Suppressor macrophage treated with lipopolysaccharide for 1 hour (primary cell): Measurements from ENCODE around the gene DMXL1.
"Not testable (repeated sequence)": the region's sequence is repeated elsewhere in the genome, so short reads cannot be mapped to it uniquely, and the experiment has no call there.

ENCODE experiments used
- DNase-seq, 3 donors: peaks; one replicate each; pipeline ENCODE4 v3.0.0-alpha.2; 2020 to 2022

The DMXL1 gene

DNA sequence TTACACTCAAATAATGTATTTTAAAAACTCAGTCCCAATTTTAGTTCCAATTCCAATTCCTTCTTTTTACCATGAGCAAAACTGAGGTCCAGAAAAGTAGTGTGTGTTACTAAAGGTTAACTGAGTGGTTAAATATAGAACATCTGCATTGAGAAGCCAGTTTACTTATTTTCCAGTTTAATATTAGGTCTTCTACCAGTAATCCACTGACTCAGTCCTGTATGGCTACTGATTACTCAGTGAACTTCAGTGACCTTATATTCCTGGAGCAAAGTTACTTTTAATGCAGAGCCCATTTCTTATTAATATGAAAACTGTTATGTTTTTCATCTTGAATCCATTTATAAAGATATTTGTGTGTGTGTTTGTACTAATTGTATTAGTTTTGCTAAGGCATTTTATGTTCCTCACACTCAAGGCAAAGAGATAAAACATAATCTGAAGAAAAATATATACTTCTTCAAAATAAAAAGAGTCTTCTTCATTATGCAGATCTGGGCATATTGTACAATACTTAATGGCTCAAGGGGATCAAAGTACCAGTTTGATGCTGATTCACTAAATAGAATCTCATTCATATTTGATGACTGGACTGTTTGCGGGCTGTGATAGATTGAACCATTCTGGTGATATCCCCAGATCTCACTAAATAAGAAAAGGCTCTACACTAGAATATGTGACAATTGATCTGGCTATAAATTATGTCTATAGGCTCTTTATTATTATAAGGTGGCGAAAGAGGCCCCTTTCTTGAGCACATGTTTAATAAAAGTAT, 60.8 kb downstream of the DMXL1 start:
- DNase-seq = no peak

DNA sequence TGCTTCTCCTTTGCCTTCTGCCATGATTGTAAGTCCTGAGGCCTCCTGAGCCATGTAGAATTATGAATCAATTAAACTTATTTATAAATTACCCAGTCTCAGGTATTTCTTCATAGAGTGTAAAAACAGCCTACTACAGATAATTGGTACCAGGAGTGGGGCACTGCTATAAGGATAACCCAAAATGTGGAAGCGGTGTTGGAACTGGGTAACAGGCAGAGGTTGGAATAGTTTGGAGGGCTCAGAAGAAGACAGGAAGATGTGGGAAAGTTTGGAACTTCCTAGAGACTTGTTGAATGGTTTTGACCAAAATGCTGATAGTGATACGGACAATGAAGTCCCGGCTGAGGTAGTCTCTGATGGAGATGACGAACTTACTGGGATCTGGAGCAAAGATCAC, 64.9 kb downstream of the DMXL1 start:
- DNase-seq = not testable (repeated sequence)

GRCh38 chr5:119136666-119137318, 65.9 kb downstream of the DMXL1 start:
- no peak for DNase-seq

DNA sequence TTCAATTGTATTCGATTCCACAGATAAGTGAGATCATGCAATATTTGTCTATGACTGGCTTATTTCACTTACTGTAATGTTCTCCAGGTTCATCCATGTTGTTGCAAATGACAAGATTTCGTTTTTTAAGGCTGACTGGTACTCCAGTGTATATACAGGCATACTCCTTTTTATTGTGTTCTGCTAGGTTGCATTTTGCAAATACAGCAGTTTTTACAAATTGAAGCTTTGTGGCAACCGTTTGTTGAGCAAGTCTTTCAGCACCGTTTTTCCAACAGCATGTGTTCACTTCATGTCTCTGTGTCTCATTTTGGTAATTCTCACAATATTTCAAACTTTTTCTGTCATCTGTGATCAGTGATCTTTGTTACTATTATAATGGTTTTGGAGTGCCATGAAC, 82.7 kb downstream of the DMXL1 start:
- no peak for DNase-seq

DNA sequence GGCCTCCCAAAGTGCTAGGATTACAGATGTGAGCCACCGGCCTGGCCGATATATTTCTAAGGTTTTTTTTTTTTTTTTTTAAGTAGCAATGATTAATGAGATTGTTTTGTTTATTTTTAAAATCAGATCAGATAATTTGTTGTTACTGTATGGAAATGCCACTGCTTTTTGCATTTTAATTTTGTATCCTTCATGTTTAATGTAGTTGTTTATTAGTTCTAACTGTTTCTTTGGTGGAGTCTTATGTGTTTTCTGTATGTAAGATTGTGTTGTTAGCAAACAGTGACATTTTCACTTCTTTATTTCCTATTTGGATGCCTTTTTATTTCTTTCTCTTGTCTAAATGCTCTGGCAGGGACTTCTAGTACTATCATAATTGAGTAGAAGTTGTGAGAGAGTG, 87.3 kb downstream of the DMXL1 start:
- DNase-seq = no peak

GRCh38 chr5:119161430-119161829, 90.5 kb downstream of the DMXL1 start:
- DNase-seq = no peak

- no peak for DNase-seq
Observed at GRCh38 chr5:119166026-119166425, 95.1 kb downstream of the DMXL1 start.

- DNase-seq = peak; percentile 22 to 51 (median 45)
Observed at GRCh38 chr5:119168401-119168800, 97.5 kb downstream of the DMXL1 start.

GRCh38 chr5:119171686-119172085, 100.8 kb downstream of the DMXL1 start:
- DNase-seq = no peak

- no peak for DNase-seq
Observed at GRCh38 chr5:119174578-119175163, 103.8 kb downstream of the DMXL1 start.

GRCh38 chr5:119176785-119177184, 105.9 kb downstream of the DMXL1 start:
- DNase-seq = no peak

DNA sequence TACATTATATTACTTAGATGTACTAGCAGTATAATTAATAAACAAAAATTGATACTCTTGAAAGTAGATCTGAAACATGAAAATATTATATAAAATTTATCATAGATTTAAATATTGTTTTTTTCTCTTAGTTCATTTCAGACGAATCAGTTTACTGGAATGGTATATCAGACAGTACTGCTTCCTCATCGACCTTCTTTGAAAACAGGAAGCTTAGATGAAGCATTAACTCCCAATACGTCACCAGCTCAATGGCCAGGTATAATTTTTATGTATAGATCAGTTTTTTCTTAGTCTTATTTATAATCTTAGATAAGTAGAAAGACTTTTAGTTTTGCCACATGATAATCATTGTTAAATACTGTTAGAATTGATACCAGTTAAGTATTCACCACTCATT, 106.3 kb downstream of the DMXL1 start:
- DNase-seq = no peak

GRCh38 chr5:119178435-119178834, 107.5 kb downstream of the DMXL1 start:
- DNase-seq = no peak

DNA sequence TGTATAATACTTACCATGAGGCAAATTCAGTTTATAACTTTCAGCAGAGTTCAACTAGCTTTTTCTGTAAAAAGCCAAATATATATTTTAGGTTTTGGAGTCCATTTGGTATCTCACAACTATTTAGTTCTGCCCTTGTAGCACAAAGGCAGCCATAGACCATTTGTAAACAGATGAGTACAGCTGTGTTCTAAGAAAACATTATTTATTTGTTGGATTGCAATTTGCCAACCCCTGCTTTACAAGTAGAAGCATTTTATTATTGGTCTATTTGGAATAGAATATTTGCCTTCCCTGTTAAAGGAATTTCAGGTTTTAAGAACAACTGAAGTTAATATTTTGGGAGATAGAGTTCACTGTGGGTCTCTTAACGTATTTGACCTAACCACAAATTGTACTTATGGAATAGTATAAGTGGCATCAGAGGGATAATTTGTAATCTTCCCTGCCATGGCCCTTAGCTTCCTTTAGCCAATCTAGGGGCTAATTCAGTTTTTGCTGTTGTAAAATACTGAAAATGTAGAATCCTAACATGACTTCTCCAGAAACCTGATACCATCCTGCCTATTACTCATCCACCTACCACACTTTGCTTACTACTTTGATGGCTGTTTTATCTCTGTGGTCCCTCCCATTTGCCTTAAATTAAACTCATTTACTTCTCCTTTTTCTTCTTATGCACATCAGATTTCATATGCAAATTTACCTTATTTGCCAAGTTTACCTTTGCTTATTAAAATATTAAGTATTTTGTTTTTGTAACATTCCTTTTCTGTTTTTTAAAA, 109.2 kb downstream of the DMXL1 start:
- DNase-seq = no peak

GRCh38 chr5:119185512-119185911, 114.6 kb downstream of the DMXL1 start:
- DNase-seq = not testable (repeated sequence)

- DNase-seq = no peak
Observed at GRCh38 chr5:119187776-119188529, 117.1 kb downstream of the DMXL1 start.

DNA sequence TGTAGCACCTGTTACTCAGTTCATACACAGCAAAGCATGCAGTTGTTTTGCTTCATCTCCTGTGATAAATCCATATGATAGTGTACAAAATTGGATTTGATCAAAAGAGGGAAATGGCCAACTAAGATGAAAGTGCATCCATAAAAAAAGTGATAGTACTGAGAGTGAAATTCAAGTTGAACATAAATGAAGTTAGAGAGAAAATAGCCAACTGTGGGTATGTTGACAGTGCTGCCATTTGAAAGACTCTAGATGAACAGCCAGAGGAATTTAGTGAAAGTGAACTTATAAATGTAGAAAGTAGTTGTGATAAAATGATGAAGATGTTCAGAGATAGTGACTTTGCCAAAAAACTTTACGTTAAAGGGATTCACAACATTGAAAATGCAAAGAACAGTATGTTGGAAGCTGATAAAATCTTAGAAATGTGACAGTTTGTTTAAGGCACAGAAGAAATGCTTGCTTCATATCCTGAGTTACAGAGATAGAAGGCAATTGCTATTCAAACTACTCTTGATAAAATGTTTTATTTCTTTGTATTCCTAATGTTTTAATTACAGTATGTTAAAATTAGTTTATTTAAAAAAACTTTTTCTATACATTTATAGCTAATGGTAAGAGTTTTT, 119.7 kb downstream of the DMXL1 start:
- DNase-seq = no peak

- DNase-seq = no peak
Observed at GRCh38 chr5:119191944-119192343, 121.1 kb downstream of the DMXL1 start.

DNA sequence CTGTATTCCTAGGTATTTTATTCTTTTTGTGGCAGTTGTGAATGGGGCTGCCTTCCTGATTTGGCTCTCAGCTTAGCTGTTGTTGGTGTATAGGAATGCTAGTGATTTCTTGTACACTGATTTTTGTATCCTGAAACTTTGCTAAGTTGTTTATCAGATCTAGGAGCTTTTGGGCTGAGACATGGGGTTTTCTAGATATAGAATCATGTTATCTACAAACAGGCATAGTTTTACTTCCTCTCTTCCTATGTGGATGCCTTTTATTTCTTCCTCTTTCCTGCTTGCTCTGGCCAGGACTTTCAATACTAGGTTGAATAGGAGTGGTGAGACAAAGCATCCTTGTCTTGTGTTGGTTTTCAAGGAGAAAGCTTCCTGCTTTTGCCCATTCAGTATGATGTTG, 129.9 kb downstream of the DMXL1 start:
- DNase-seq = peak; percentile 17 to 26 (median 21)

GRCh38 chr5:119207105-119207504, 136.2 kb downstream of the DMXL1 start:
- no peak for DNase-seq

GRCh38 chr5:119212026-119212425, 141.1 kb downstream of the DMXL1 start:
- no peak for DNase-seq

DNA sequence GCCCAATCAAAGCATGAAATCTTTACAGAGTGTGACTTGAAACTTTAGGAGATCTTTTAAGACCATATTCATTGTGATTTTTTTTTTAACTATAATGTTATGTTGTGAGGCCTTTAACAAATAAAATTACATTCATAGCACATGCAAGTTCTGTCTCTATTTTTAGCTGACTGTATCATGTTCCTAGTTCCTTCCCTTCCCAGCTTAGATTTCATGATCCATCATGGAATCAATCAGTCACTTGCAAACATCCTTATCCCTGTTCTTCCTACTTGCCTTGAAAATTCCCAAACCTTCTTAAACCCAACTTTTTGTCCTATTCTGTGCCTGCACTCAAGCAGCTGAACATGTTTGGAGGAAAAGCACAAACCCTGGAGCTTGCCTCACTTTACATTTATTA, 141.8 kb downstream of the DMXL1 start:
- no peak for DNase-seq
